HL-60/S4 (cell line): ENCODE results near the gene DHRS12.

Experiments used
- in situ Hi-C: fragments of 300-500 bp; cut with MboI; formaldehyde crosslinking; loops from 2 replicates; pipeline ENCODE4 v1.14.3; 2022; ENCODE audit warnings: low sequenced_read_pairs

The DHRS12 gene

GRCh38 chr13:51811920-51812451, 8.0 kb upstream of the DHRS12 start:
- in situ Hi-C loops: no loop called here

- in situ Hi-C loops: no loop called here
These were observed 7.1 kb upstream of the DHRS12 start for GRCh38 chr13:51811046-51811445.

- in situ Hi-C loops: no loop called here
These were observed 4.8 kb upstream of the DHRS12 start for GRCh38 chr13:51808811-51809210.

GRCh38 chr13:51807041-51807440, 3.1 kb upstream of the DHRS12 start:
- in situ Hi-C loops: no loop called here

- in situ Hi-C loops: no loop called here
These were observed 2.6 kb upstream of the DHRS12 start for GRCh38 chr13:51806566-51806965.

- in situ Hi-C loops: no loop called here
These were observed 2.0 kb upstream of the DHRS12 start for GRCh38 chr13:51805925-51806324.

GRCh38 chr13:51805313-51805712, 1.4 kb upstream of the DHRS12 start:
- in situ Hi-C loops: no loop called here

- in situ Hi-C loops: no loop called here
These were observed 571 bp upstream of the DHRS12 start for GRCh38 chr13:51804295-51805172.

- in situ Hi-C loops: no loop called here
These were observed 1.1 kb downstream of the DHRS12 start for GRCh38 chr13:51802631-51803418.

GRCh38 chr13:51801631-51802099, 2.3 kb downstream of the DHRS12 start:
- in situ Hi-C loops: no loop called here

- in situ Hi-C loops: no loop called here
These were observed 3.5 kb downstream of the DHRS12 start for GRCh38 chr13:51800486-51800885.

- in situ Hi-C loops: loop anchor here (10.0 kb wide), 2 partner anchors 354 to 674 kb away; no protein-coding TSS in a partner anchor
These were observed 4.7 kb downstream of the DHRS12 start for GRCh38 chr13:51799261-51799660.

- in situ Hi-C loops: loop anchor here (10.0 kb wide), 2 partner anchors 353 to 673 kb away; no protein-coding TSS in a partner anchor
These were observed 6.1 kb downstream of the DHRS12 start for GRCh38 chr13:51797664-51798488.

- in situ Hi-C loops: loop anchor here (10.0 kb wide), 2 partner anchors 352 to 672 kb away; no protein-coding TSS in a partner anchor
These were observed 7.4 kb downstream of the DHRS12 start for GRCh38 chr13:51796546-51796945.

- in situ Hi-C loops: loop anchor here (10.0 kb wide), 2 partner anchors 351 to 671 kb away; no protein-coding TSS in a partner anchor
These were observed 8.5 kb downstream of the DHRS12 start for GRCh38 chr13:51795419-51795818.

- in situ Hi-C loops: loop anchor here (10.0 kb wide), 2 partner anchors 350 to 670 kb away; no protein-coding TSS in a partner anchor
These were observed 9.0 kb downstream of the DHRS12 start for GRCh38 chr13:51794964-51795363.

GRCh38 chr13:51793570-51794271, 10.2 kb downstream of the DHRS12 start:
- in situ Hi-C loops: loop anchor here (10.0 kb wide), 2 partner anchors 349 to 669 kb away; no protein-coding TSS in a partner anchor

GRCh38 chr13:51786425-51787265, 17.3 kb downstream of the DHRS12 start:
- in situ Hi-C loops: no loop called here
